LNCAP (cell line): ENCODE measurements around the gene CRNKL1.

Experiments used
- CTCF ChIP-seq: fragments of 450-650 bp; IDR thresholded peaks from 2 replicates; pipeline ENCODE4 v1.5.1; 2017; ENCODE audit warnings: mild to moderate bottlenecking

The CRNKL1 gene

GRCh38 chr20:20005342-20005741, 46.9 kb downstream of the CRNKL1 start:
- TF ChIP-seq CTCF = no peak

GRCh38 chr20:20003031-20003954, 49.0 kb downstream of the CRNKL1 start:
- no peak for TF ChIP-seq CTCF

DNA sequence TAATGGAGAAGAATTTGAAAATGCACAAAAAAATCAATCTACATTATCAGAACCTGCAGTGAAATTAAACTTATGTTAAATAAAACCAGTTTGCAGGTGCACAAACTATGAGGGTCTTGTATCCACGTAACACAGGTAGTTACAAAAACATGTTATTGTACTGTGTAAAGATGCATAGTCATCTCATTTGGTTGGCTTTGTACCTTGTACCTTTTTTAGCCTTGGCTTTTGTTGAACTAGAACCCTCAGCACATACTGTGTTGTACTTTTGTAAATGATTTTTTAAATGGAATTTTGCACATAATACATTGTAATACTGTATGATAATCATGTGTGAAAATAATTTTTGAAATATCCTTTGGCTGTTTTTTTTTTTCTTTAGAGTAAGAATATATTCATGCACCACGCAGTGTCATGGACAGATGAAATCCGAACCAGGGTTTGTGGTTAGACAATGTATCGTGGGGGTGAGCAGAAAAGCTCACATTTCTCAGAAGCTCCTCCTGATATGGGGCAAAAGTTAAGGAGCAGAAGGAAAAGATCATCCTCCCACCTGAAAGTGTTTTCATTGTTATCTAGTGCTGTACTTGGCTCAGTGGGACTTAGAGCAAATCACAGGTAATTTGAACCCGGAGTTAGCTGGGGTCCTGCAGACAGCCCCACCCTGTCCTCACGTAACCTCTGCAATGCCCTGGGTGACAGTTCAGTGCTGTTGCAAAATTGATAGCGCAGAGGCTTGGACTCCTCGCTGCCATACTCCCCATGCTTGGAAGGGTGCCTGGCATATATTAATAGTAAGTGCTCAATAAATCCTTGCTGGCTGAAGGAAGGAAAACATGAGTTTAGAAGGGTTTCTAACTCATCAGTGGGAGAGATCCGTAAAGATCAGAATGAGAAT, 49.9 kb downstream of the CRNKL1 start:
- no peak for TF ChIP-seq CTCF

GRCh38 chr20:20000211-20000968, 51.9 kb downstream of the CRNKL1 start:
- no peak for TF ChIP-seq CTCF

DNA sequence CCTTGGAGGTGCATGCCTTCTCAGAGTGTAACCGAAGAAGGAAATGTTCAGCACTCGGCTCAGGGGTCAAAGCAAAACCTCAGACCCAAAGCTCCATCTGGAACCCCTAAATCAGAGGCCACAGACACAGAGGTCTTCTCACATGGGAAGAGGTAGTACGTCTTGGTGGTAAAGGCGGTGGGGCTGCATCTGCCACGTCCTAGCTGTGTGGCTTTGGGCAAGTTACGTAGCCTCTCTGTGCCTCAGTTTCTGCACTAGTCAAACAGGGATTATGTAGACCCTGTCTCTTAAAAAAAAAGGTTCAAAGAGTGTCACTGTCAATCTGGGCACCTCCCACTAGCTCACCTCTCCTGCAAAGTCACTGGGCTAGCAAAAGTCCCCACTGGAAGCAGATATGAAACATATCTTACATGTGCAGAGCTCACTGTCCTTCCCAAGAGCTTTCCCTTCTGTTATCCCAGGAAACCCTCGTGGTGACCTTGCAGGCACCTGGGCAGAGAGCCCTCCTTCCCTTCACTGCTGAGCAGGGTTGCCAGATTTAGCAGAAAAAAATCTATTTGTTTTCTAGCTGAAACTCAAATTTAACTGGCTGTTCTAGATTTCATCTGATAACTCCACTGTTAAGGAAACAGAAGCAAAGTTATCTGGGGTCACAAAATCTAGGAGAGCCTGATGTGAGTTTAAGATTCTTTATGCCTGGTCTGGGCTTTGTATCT, 53.1 kb downstream of the CRNKL1 start:
- no peak for TF ChIP-seq CTCF

DNA sequence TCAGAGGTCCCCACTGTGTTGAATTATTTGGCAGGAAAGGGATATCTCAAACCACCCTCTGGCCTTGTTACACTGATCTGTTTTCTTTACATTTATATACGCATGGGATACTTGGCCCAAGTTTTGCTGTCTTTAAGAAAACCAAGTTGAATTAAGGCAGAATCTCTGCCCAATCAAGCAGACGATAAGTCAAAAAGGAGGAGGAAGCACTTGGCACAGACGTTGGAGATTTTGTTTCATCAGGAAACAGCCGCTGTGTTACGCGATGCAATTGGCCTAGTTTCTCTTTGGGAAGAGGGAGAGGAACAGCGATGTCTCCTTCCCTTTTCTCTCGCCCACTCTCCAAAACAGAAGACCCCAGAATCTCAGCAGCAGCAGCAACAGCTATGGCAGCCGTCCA, 55.3 kb downstream of the CRNKL1 start:
- TF ChIP-seq CTCF = no peak
